Left lung (tissue), 10 donors: ENCODE measurements around the gene LRPAP1. TPM values are rescaled to one million over a fixed set of nuclear protein-coding genes. Genes with fewer than 3 reads are reported as not detected.

Source experiments
- ATAC-seq: fragments of 200-7000 bp; cut with Tn5 transposase; one replicate; pipeline ENCODE4 v1.9.1; 2020; ENCODE audit warnings: moderate library complexity
- DNase-seq, 4 donors: peaks; one replicate each; pipeline ENCODE4 v3.0.0-alpha.2; 2013 to 2020
- H3K27ac ChIP-seq, 2 donors: fragments of 200-600 bp; sonication (generic) in 1 of 2; one replicate each; pipeline versions ENCODE4 v1.5.0 to v1.8.0; 2020 to 2021
- H3K27me3 ChIP-seq, 2 donors: fragments of 200-600 bp; sonication (generic) in 1 of 2; one replicate each; pipeline versions ENCODE4 v1.5.0 to v1.8.0; 2020 to 2021
- H3K36me3 ChIP-seq, 2 donors: fragments of 200-600 bp; sonication (generic) in 1 of 2; one replicate each; pipeline versions ENCODE4 v1.5.0 to v1.8.0; 2020 to 2021
- H3K4me1 ChIP-seq, 2 donors: fragments of 200-600 bp; one replicate each; pipeline ENCODE4 v1.8.0; 2021
- H3K4me3 ChIP-seq, 2 donors: fragments of 200-600 bp; sonication (generic) in 1 of 2; one replicate each; pipeline versions ENCODE4 v1.5.0 to v1.8.0; 2020 to 2021; ENCODE audit warnings: mild to moderate bottlenecking in 1 of 2
- H3K9me3 ChIP-seq, 2 donors: fragments of 200-600 bp; sonication (generic) in 1 of 2; one replicate each; pipeline versions ENCODE4 v1.5.0 to v1.8.0; 2020 to 2021
- CTCF ChIP-seq, 2 donors: fragments of 200-600 bp; sonication (generic) in 1 of 2; IDR thresholded peaks; one replicate each; pipeline versions ENCODE4 v1.5.0 to v1.8.0; 2021; ENCODE audit warnings: antibody characterized with exemption in 2 of 2
- intact Hi-C, 2 donors: fragments of 100-400 bp; cut with DNase I; formaldehyde crosslinking; loops; one replicate each; pipeline versions ENCODE4 v1.11.2 to v1.14.2; 2022
- polyA plus RNA-seq, 6 donors: library from polyadenylated mRNA; unstranded; fragments of 120-200 nt; gene quantifications; one replicate each; pipeline ENCODE4 v1.2.1, GENCODE V29; 2013; ENCODE audit not compliant: insufficient read length in 6 of 6
- total RNA-seq, 2 donors: library from RNA; stranded (reverse); fragmentation: NEBNext Ultra II Directional; extraction: Animal tissue kit (Norgen Biotek cat#: 25700); gene quantifications; one replicate each; pipeline ENCODE4 v1.2.1, GENCODE V29; 2021
- donor health status: DM: no; HTN: yes; CAD: no.
- donor health status: DM: no; HTN: no; CAD: no.

Gene LRPAP1
- total and polyA plus RNA-seq, 8 donors, result 95.9 to 218 (median 112) TPM

DNA sequence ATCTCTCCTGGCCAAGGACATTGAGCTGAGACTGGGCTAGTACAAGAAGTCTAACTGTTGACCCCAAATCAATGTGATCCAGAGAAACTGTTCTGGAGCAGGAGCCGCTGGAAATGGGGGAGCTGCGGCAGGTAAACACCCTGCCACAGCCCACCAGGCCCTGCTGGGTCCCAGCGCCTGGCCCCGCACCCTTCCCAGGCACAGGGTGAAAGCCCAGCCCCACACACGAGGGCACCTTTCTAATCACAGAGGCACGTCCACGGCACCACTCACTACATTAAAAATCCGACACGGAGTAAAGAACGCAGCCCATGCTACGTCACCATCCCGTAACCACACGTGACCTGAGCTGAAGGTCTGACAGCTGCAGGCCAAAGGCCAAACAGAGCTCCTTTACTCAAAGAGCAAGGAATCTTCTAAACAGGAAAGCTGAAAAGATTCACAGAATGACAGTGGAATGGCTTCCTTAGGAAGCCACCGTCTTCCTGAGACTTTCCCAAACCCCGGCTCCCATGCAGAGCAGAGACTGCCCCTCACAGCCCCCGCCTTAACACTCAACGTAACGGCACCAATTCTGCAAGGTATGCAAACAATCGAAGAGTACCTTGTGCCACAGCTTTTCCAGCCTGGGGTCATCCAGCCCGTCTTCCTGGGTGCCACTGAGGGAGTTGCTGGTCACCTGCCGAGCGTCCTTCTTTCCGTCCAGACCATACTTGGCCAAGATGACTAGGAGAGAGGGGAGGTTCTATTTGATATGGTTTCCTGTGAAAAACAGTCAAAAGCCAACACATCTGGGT is 12.6 kb downstream of the LRPAP1 start:
- intact Hi-C loops, result no loop called here
- DNase-seq (peak in 2 of 4 donors; percentile 19 to 37), ATAC-seq (no peak)
- H3K27ac ChIP-seq, result no peak overlapping the region
- H3K27me3 ChIP-seq, result no peaks in the 10 kb centered on the region
- H3K9me3 ChIP-seq, result no peaks in the 10 kb centered on the region
- H3K36me3 ChIP-seq, result peaks cover 0 to 100% of the 10 kb centered on the region in 2 donors
- no peak overlapping the region for H3K4me3 ChIP-seq
- no peak for TF ChIP-seq CTCF (IDR thresholded peaks at IDR 0.05)
- no peaks in the 10 kb centered on the region for H3K4me1 ChIP-seq

DNA sequence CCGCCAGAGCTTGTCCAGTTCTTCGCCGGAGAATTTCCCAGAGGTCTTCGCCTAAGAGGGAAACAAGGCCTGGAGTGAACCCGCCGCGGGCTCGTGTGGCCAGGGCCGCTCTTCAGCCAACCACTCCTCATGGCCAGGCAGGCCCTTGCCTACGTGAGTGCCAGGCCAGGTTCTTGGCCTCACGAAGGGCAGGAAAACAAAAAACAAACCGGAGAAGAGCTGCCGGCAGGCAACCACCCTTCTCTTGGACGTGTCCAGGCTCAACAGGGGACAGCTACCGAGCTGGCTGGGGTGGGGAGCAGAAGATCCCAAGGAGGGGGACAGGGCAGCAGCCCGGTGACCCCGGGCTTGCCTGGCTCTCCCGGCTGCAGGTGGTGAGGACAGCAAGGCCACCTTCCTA is 13.3 kb downstream of the LRPAP1 start:
- Histone ChIP-seq H3K9me3 (no peaks in the 10 kb centered on the region), H3K27me3 (no peaks in the 10 kb centered on the region), H3K4me1 (no peaks in the 10 kb centered on the region), H3K36me3 (peaks cover under 1 to 100% of the 10 kb centered on the region in 2 donors), H3K4me3 (no peak overlapping the region), H3K27ac (no peak overlapping the region)
- peak in 1 of 4 donors; percentile 59 for DNase-seq
- TF ChIP-seq CTCF (IDR thresholded peaks at IDR 0.05), result no peak
- intact Hi-C loops, result no loop called here
- ATAC-seq, result no peak

GRCh38 chr4:3518511-3518880 is 13.7 kb downstream of the LRPAP1 start:
- Histone ChIP-seq H3K4me1 (no peaks in the 10 kb centered on the region), H3K27ac (no peak overlapping the region), H3K4me3 (no peak overlapping the region), H3K36me3 (peaks cover 3 to 100% of the 10 kb centered on the region in 2 donors), H3K9me3 (no peaks in the 10 kb centered on the region), H3K27me3 (no peaks in the 10 kb centered on the region)
- no peak for TF ChIP-seq CTCF (IDR thresholded peaks at IDR 0.05)
- intact Hi-C loops, result no loop called here
- DNase-seq (peak in 2 of 4 donors; percentile 27 to 45), ATAC-seq (no peak)

GRCh38 chr4:3517731-3518510 is 14.3 kb downstream of the LRPAP1 start:
- Histone ChIP-seq H3K4me1 (no peaks in the 10 kb centered on the region), H3K27me3 (no peaks in the 10 kb centered on the region), H3K36me3 (peaks cover 3 to 100% of the 10 kb centered on the region in 2 donors), H3K9me3 (no peaks in the 10 kb centered on the region), H3K27ac (no peak overlapping the region), H3K4me3 (no peak overlapping the region)
- no peak for ATAC-seq
- DNase-seq, result peak in 2 of 4 donors; percentile 27 to 72
- intact Hi-C loops, result no loop called here
- no peak for TF ChIP-seq CTCF (IDR thresholded peaks at IDR 0.05)
